Measurements from ENCODE around the gene SLC4A3.

Gene SLC4A3

GRCh38 chr2:219633276-219634065 lies 6.0 kb downstream of the SLC4A3 start:
- Histone ChIP-seq H4K20me1 (ENCODE audit: insufficient read depth, low read length) (no peaks in the 10 kb centered on the region), H3K27me3 (ENCODE audit: insufficient read depth, low read length, poor library complexity) (no peaks in the 10 kb centered on the region), H3K9ac (ENCODE audit: low read depth, low read length) (no peak overlapping the region), H3K36me3 (ENCODE audit: insufficient read depth, low read length) (no peaks in the 10 kb centered on the region), H2AFZ (ENCODE audit: low read depth, low read length) (no peak overlapping the region), H3K4me2 (ENCODE audit: insufficient read depth, low read length) (no peak overlapping the region), H3K4me3 (ENCODE audit: low read depth in 1 of 2, low read length in 2 of 2) (no peak overlapping the region), H3K9me3 (ENCODE audit: insufficient read depth, low read length, severe bottlenecking) (no peaks in the 10 kb centered on the region), H3K27ac (ENCODE audit: low read length) (no peak overlapping the region), H3K4me1 (ENCODE audit: insufficient read depth, low read length) (no peaks in the 10 kb centered on the region), H3K79me2 (ENCODE audit: insufficient read depth, low read length) (no peaks in the 10 kb centered on the region)
- ATAC-seq (ENCODE audit: insufficient read depth, low read depth) = no peak
- no peak for DNase-seq
- no peak for TF ChIP-seq EZH2 (IDR thresholded peaks at IDR 0.05; ENCODE audit: borderline replicate concordance, low read depth, low read length, severe bottlenecking)

GRCh38 chr2:219634171-219634940 lies 6.9 kb downstream of the SLC4A3 start:
- Histone ChIP-seq H3K79me2 (ENCODE audit: insufficient read depth, low read length) (no peaks in the 10 kb centered on the region), H3K27ac (ENCODE audit: low read length) (no peak overlapping the region), H4K20me1 (ENCODE audit: insufficient read depth, low read length) (no peaks in the 10 kb centered on the region), H3K4me3 (ENCODE audit: low read depth in 1 of 2, low read length in 2 of 2) (no peak overlapping the region), H2AFZ (ENCODE audit: low read depth, low read length) (no peak overlapping the region), H3K27me3 (ENCODE audit: insufficient read depth, low read length, poor library complexity) (no peaks in the 10 kb centered on the region), H3K9ac (ENCODE audit: low read depth, low read length) (no peak overlapping the region), H3K4me1 (ENCODE audit: insufficient read depth, low read length) (no peaks in the 10 kb centered on the region), H3K9me3 (ENCODE audit: insufficient read depth, low read length, severe bottlenecking) (no peaks in the 10 kb centered on the region), H3K4me2 (ENCODE audit: insufficient read depth, low read length) (no peak overlapping the region), H3K36me3 (ENCODE audit: insufficient read depth, low read length) (no peaks in the 10 kb centered on the region)
- no peak for ATAC-seq (ENCODE audit: insufficient read depth, low read depth)
- DNase-seq = no peak
- TF ChIP-seq EZH2 (IDR thresholded peaks at IDR 0.05; ENCODE audit: borderline replicate concordance, low read depth, low read length, severe bottlenecking) (no peak), CTCF (IDR thresholded peaks at IDR 0.05; ENCODE audit: borderline replicate concordance, extremely low read depth, low read length, poor library complexity, severe bottlenecking) (no peak)

GRCh38 chr2:219634951-219635751 lies 7.7 kb downstream of the SLC4A3 start:
- Histone ChIP-seq H2AFZ (ENCODE audit: low read depth, low read length) (no peak overlapping the region), H3K4me3 (ENCODE audit: low read depth in 1 of 2, low read length in 2 of 2) (no peak overlapping the region), H3K4me2 (ENCODE audit: insufficient read depth, low read length) (no peak overlapping the region), H3K27me3 (ENCODE audit: insufficient read depth, low read length, poor library complexity) (no peaks in the 10 kb centered on the region), H4K20me1 (ENCODE audit: insufficient read depth, low read length) (no peaks in the 10 kb centered on the region), H3K4me1 (ENCODE audit: insufficient read depth, low read length) (no peaks in the 10 kb centered on the region), H3K79me2 (ENCODE audit: insufficient read depth, low read length) (no peaks in the 10 kb centered on the region), H3K27ac (ENCODE audit: low read length) (no peak overlapping the region), H3K9ac (ENCODE audit: low read depth, low read length) (no peak overlapping the region), H3K9me3 (ENCODE audit: insufficient read depth, low read length, severe bottlenecking) (no peaks in the 10 kb centered on the region), H3K36me3 (ENCODE audit: insufficient read depth, low read length) (no peaks in the 10 kb centered on the region)
- no peak for ATAC-seq (ENCODE audit: insufficient read depth, low read depth)
- no peak for TF ChIP-seq EZH2 (IDR thresholded peaks at IDR 0.05; ENCODE audit: borderline replicate concordance, low read depth, low read length, severe bottlenecking)
- no peak for TF ChIP-seq CTCF (IDR thresholded peaks at IDR 0.05; ENCODE audit: borderline replicate concordance, extremely low read depth, low read length, poor library complexity, severe bottlenecking)
- DNase-seq = no peak

All from DND-41 (cell line).